GM19324 (cell line): ENCODE results near the gene NOX4.

Experiments
- ATAC-seq: cut with Tn5 transposase; IDR thresholded peaks from one replicate; pipeline ENCODE4 v1.9.1; 2021; ENCODE audit warnings: mild to moderate bottlenecking, moderate library complexity; ENCODE audit not compliant: unreplicated experiment, low FRiP score

The NOX4 gene

GRCh38 chr11:89490981-89491690, at the start of gene NOX4:
Gene NOX4 (minus strand): TSS chr11:89491375. CDS start chr11:89491246, 129 bp downstream.
- ATAC-seq, result no peak

- no peak for ATAC-seq
Measured at GRCh38 chr11:89540826-89541225, 49.7 kb upstream of the NOX4 start.

- ATAC-seq, result no peak
Measured at GRCh38 chr11:89537936-89538335, 46.8 kb upstream of the NOX4 start.

- no peak for ATAC-seq
Measured at GRCh38 chr11:89536926-89537325, 45.8 kb upstream of the NOX4 start.

- ATAC-seq, result no peak
Measured at GRCh38 chr11:89535221-89535620, 44.0 kb upstream of the NOX4 start.

GRCh38 chr11:89529626-89530380, 38.6 kb upstream of the NOX4 start:
- no peak for ATAC-seq

GRCh38 chr11:89521792-89522191, 30.6 kb upstream of the NOX4 start:
- no peak for ATAC-seq

GRCh38 chr11:89521294-89521693, 30.1 kb upstream of the NOX4 start:
- no peak for ATAC-seq

- ATAC-seq, result no peak
Measured at GRCh38 chr11:89516496-89516895, 25.3 kb upstream of the NOX4 start.

GRCh38 chr11:89508544-89508943, 17.4 kb upstream of the NOX4 start:
- no peak for ATAC-seq

GRCh38 chr11:89504270-89504669, 13.1 kb upstream of the NOX4 start:
- no peak for ATAC-seq

- no peak for ATAC-seq
Measured at GRCh38 chr11:89503422-89503821, 12.2 kb upstream of the NOX4 start.

GRCh38 chr11:89502301-89502700, 11.1 kb upstream of the NOX4 start:
- ATAC-seq, result no peak

GRCh38 chr11:89500336-89500735, 9.2 kb upstream of the NOX4 start:
- ATAC-seq, result no peak

GRCh38 chr11:89498845-89499448, 7.8 kb upstream of the NOX4 start:
- no peak for ATAC-seq

- ATAC-seq, result no peak
Measured at GRCh38 chr11:89495951-89496350, 4.8 kb upstream of the NOX4 start.

- no peak for ATAC-seq
Measured at GRCh38 chr11:89493431-89493830, 2.3 kb upstream of the NOX4 start.

- no peak for ATAC-seq
Measured at GRCh38 chr11:89490602-89490980, 584 bp downstream of the NOX4 start.

- ATAC-seq, result no peak
Measured at GRCh38 chr11:89489930-89490329, 1.2 kb downstream of the NOX4 start.

GRCh38 chr11:89487016-89487415, 4.2 kb downstream of the NOX4 start:
- ATAC-seq, result no peak

- no peak for ATAC-seq
Measured at GRCh38 chr11:89484896-89485295, 6.3 kb downstream of the NOX4 start.

GRCh38 chr11:89477175-89477574, 14.0 kb downstream of the NOX4 start:
- ATAC-seq, result no peak
